Gastroesophageal sphincter (tissue), 3 donors: ENCODE results near the gene ZNF853.

ENCODE experiments used
- CTCF ChIP-seq, 4 experiments: fragments of 200-600 bp in 2 of 4; fragments of 450-650 bp in 2 of 4; sonication (generic) in 1 of 4; IDR thresholded peaks; one replicate each; pipeline ENCODE4 v1.5.1; 2017 to 2019; ENCODE audit warnings: antibody characterized with exemption in 4 of 4, mild to moderate bottlenecking in 2 of 4, moderate library complexity in 2 of 4
- EP300 ChIP-seq: sonication (generic); formaldehyde crosslinking; IDR thresholded peaks from one replicate; pipeline ENCODE4 v1.6.1; 2017; ENCODE audit warnings: antibody characterized with exemption, mild to moderate bottlenecking
- POLR2A ChIP-seq, 2 donors: fragments of 450-650 bp; IDR thresholded peaks; one replicate each; pipeline ENCODE4 v1.6.1; 2017; ENCODE audit warnings: antibody characterized with exemption in 2 of 2, mild to moderate bottlenecking in 2 of 2, moderate library complexity in 1 of 2
- POLR2AphosphoS5 ChIP-seq: sonication (generic); formaldehyde crosslinking; IDR thresholded peaks from one replicate; pipeline ENCODE4 v1.6.1; 2017; ENCODE audit warnings: antibody characterized with exemption

DNA sequence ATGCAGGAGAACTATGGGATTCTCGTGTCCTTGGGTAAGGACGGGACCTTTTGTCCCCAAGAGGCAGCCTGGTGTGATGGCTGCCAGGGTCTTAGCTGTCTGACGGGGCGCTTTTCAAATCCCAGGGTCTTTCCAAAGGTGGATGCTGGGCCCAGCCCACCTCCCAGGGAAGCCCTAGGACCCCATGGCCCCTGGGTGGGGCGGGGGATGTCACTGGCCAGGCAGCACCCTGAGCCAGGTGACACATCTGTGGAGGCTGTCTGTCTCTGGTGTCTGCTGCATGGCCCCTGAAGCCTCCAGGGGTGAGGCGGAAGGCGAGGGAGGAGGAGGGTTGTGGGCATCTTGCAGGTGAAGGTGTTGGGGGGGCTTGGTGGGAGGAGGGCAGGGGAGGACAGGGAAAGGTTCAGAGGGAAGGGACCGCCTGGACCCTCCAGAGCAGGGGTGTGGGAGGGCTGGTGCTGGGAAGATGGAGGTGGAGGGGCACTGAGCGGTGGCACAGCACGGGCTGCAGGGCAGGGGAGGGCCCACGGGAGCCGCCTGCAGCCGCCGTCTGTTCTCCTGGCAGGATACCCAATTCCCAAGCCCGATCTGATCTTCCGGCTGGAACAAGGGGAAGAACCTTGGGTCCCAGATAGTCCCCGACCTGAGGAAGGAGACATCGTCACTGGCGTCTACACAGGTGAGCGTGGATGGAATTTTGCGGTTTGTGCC, 28.7 kb downstream of the ZNF853 start:
- TF ChIP-seq CTCF (IDR thresholded peaks at IDR 0.05) (no peak), EP300 (no peak), POLR2A (IDR thresholded peaks at IDR 0.05) (no peak), POLR2AphosphoS5 (no peak)
